Cortex of kidney (tissue), 1 donor: ENCODE data around the gene CALY.
"Not testable (repeated sequence)": the region's sequence is repeated elsewhere in the genome, so short reads cannot be mapped to it uniquely, and the experiment has no call there.

ENCODE experiments used
- DNase-seq: peaks from one replicate; lab custom pipeline; 2025; lab: John Stamatoyannopoulos, UW

The CALY gene

GRCh38 chr10:133336577-133337369 lies at the start of gene CALY:
CALY (minus strand) TSS chr10:133336896; CDS start chr10:133328989, 7,907 bp downstream.
- no peak for DNase-seq

GRCh38 chr10:133385214-133385613 lies 48.5 kb upstream of the CALY start:
- no peak for DNase-seq

GRCh38 chr10:133384071-133384470 lies 47.4 kb upstream of the CALY start:
- DNase-seq: no peak

- DNase-seq: no peak
Observed at GRCh38 chr10:133383551-133383950, 46.9 kb upstream of the CALY start.

GRCh38 chr10:133381036-133381435 lies 44.3 kb upstream of the CALY start:
- no peak for DNase-seq

- DNase-seq: no peak
Observed at GRCh38 chr10:133379801-133380666, 43.3 kb upstream of the CALY start.

GRCh38 chr10:133379152-133379800 lies 42.6 kb upstream of the CALY start, which contains the start of gene PAOX:
PAOX (plus strand) TSS chr10:133379262; CDS start chr10:133379317, 55 bp downstream.
- no peak for DNase-seq

- DNase-seq: no peak
Observed at GRCh38 chr10:133378251-133379096, 41.8 kb upstream of the CALY start.

GRCh38 chr10:133377818-133378250 lies 41.1 kb upstream of the CALY start:
- no peak for DNase-seq

GRCh38 chr10:133377025-133377817 lies 40.5 kb upstream of the CALY start:
- DNase-seq: no peak

GRCh38 chr10:133376183-133376582 lies 39.5 kb upstream of the CALY start:
- DNase-seq: not testable (repeated sequence)

- DNase-seq: no peak
Observed at GRCh38 chr10:133375357-133376115, 38.8 kb upstream of the CALY start.

GRCh38 chr10:133373174-133374090 lies 36.7 kb upstream of the CALY start, which contains the start of gene ECHS1:
ECHS1 (minus strand) TSS chr10:133373354; CDS start chr10:133373333, 21 bp downstream.
- DNase-seq: no peak

GRCh38 chr10:133372507-133372906 lies 35.8 kb upstream of the CALY start:
- no peak for DNase-seq

GRCh38 chr10:133370030-133370786 lies 33.5 kb upstream of the CALY start:
- no peak for DNase-seq

GRCh38 chr10:133368153-133368552 lies 31.5 kb upstream of the CALY start:
- DNase-seq: no peak

GRCh38 chr10:133367461-133367860 lies 30.8 kb upstream of the CALY start:
- not testable (repeated sequence) for DNase-seq

GRCh38 chr10:133366751-133367150 lies 30.1 kb upstream of the CALY start:
- DNase-seq: no peak
